Stomach (tissue), 9 donors: ENCODE results near the gene TEAD1. TPM values are rescaled to one million over a fixed set of nuclear protein-coding genes. Genes with fewer than 3 reads are reported as not detected.

ENCODE experiments used
- DNase-seq, 2 donors: peaks; one replicate each; pipeline versions ENCODE4 v3.0.0 to v3.0.0-alpha.2; 2013 to 2019
- H3K27ac ChIP-seq, 5 donors: fragments of 200-600 bp in 4 of 5; sonication (generic) in 4 of 5; one replicate each; pipeline ENCODE4 v1.5.1; 2013 to 2019; ENCODE audit warnings: mild to moderate bottlenecking in 1 of 5, moderate library complexity in 1 of 5
- H3K27me3 ChIP-seq, 3 donors: fragments of 200-600 bp; sonication (generic); one replicate each; pipeline ENCODE4 v1.5.1; 2017 to 2019; ENCODE audit warnings: mixed run types in 1 of 3
- H3K36me3 ChIP-seq, 4 donors: fragments of 200-600 bp; sonication (generic); 1 replicate in 3 of 4; 2 replicates in 1 of 4; pipeline ENCODE4 v1.5.1; 2016 to 2019
- H3K4me1 ChIP-seq, 4 donors: fragments of 200-600 bp; sonication (generic); one replicate each; pipeline ENCODE4 v1.5.1; 2016 to 2019
- H3K4me3 ChIP-seq, 4 donors: fragments of 200-600 bp; sonication (generic) in 3 of 4; one replicate each; pipeline ENCODE4 v1.5.1; 2016 to 2019; ENCODE audit warnings: mild to moderate bottlenecking in 1 of 4
- H3K9me3 ChIP-seq, 4 donors: fragments of 200-600 bp; sonication (generic); one replicate each; pipeline ENCODE4 v1.5.1; 2016 to 2019
- EP300 ChIP-seq: sonication (generic); formaldehyde crosslinking; IDR thresholded peaks from one replicate; pipeline ENCODE4 v1.6.1; 2017; ENCODE audit warnings: antibody characterized with exemption
- POLR2A ChIP-seq, 4 donors: fragments of 450-650 bp; IDR thresholded peaks; one replicate each; pipeline ENCODE4 v1.6.1; 2016; ENCODE audit warnings: antibody characterized with exemption in 4 of 4, control low read depth in 2 of 4, mild to moderate bottlenecking in 1 of 4, moderate library complexity in 1 of 4
- POLR2AphosphoS5 ChIP-seq, 3 donors: sonication (generic); formaldehyde crosslinking; IDR thresholded peaks; one replicate each; pipeline ENCODE4 v1.6.1; 2016; ENCODE audit warnings: antibody characterized with exemption in 3 of 3
- WGBS, 5 donors: extraction: QIAGEN DNeasy Blood & Tissue Kit in 3 of 5; methylation state at CpG; one replicate each; pipeline versions ENCODE4 v1.1.5 to v1.1.7; 2013 to 2018; 5-methylcytosine and 5-hydroxymethylcytosine counted together
- intact Hi-C: fragments of 100-400 bp; cut with DNase I; formaldehyde crosslinking; loops from one replicate; pipeline ENCODE4 v1.15.1; 2023; ENCODE audit warnings: low total_unique reads
- polyA plus RNA-seq, 3 donors: library from polyadenylated mRNA; stranded (reverse); fragments of 200-250 nt; gene quantifications; one replicate each; pipeline ENCODE4 v1.2.3, GENCODE V29; 2013
- total RNA-seq, 5 donors: library from RNA; depleted of rRNA; stranded (reverse); fragments of >200 nt; gene quantifications; one replicate each; pipeline versions ENCODE4 v1.1.0 to v1.2.3, GENCODE V29; 2014 to 2016
- TF ChIP-seq, protein P1 (sequence below), 7 experiments: fragments of 450-650 bp in 4 of 7; fragments of 200-600 bp in 3 of 7; sonication (generic) in 3 of 7; IDR thresholded peaks; one replicate each; pipeline ENCODE4 v1.5.1; 2016 to 2019; ENCODE audit warnings: antibody characterized with exemption in 7 of 7, control low read depth in 2 of 7, mild to moderate bottlenecking in 1 of 7
- donor health status: healthy with polysubstance abuse.
- donor health status: Bipolar disorder and iron deficiency.
- donor health status: healthy.

The TEAD1 gene
- total and polyA plus RNA-seq, 8 donors: 4.9 to 133 (median 65.2) TPM

DNA sequence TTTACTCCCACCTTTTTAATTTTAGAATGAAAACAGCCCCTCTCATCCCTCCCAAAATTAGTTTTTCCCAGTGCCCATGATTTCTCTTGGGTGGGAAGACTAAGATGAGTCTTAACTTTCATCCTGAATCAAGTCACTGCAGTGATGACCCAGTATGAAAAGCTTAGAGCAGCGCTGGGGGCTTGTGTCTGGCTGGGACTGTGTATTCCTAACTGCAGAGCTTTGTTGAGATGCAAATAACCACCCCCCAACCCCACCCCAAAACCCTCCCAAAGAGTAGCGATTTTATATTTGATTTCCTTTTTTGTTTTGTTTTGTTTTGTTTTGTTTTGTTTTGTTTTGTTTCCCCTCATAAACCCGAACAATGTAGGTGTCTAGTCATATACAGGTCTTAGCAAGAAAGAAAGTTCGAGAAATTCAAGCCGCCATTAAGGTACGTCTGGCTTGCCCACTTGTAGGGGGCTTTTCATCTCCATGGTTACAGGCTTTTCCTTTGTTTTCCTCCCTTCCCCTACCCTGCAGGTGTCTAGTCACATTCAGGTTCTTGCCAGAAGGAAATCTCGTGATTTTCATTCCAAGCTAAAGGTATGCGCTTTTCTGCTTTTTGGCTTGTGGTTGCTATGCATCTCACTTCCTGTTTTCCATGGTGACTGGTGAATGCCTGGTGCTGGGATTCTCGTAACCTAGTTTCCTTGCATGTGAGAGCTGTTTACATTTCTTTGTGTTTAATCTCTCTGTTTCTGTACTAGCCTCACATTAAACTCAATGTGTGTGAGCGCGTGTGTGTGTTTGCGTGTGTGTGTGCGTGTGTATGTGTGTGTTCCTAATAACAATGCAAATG lies 190.3 kb downstream of the TEAD1 start:
- WGBS, 5 donors: 27 to 40% (median 34%) methylated on average over 13 of the region's 13 CpGs
- Histone ChIP-seq H3K27ac (peak overlapping the region in 4 of 5 donors; percentile 57 to 72 (median 69)), H3K27me3 (no peaks in the 10 kb centered on the region), H3K4me1 (peaks cover 16 to 71% (median 44%) of the 10 kb centered on the region in 4 donors), H3K9me3 (no peaks in the 10 kb centered on the region), H3K4me3 (no peak overlapping the region), H3K36me3 (no peaks in the 10 kb centered on the region)
- intact Hi-C loops: no loop called here
- DNase-seq: peak; percentile 52 to 92
- TF ChIP-seq POLR2AphosphoS5 (IDR thresholded peaks at IDR 0.05) (peak; percentile 40 to 85 (median 58)), POLR2A (IDR thresholded peaks at IDR 0.05) (no peak)
- TF ChIP-seq, protein P1, sequence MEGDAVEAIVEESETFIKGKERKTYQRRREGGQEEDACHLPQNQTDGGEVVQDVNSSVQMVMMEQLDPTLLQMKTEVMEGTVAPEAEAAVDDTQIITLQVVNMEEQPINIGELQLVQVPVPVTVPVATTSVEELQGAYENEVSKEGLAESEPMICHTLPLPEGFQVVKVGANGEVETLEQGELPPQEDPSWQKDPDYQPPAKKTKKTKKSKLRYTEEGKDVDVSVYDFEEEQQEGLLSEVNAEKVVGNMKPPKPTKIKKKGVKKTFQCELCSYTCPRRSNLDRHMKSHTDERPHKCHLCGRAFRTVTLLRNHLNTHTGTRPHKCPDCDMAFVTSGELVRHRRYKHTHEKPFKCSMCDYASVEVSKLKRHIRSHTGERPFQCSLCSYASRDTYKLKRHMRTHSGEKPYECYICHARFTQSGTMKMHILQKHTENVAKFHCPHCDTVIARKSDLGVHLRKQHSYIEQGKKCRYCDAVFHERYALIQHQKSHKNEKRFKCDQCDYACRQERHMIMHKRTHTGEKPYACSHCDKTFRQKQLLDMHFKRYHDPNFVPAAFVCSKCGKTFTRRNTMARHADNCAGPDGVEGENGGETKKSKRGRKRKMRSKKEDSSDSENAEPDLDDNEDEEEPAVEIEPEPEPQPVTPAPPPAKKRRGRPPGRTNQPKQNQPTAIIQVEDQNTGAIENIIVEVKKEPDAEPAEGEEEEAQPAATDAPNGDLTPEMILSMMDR (IDR thresholded peaks at IDR 0.05): no peak

GRCh38 chr11:12865863-12866595 lies 191.8 kb downstream of the TEAD1 start:
- H3K27ac ChIP-seq: no peak overlapping the region
- 46 to 72% (median 55%) methylated on average over 6 of the region's 6 CpGs for WGBS, 5 donors

GRCh38 chr11:12867531-12867930 lies 193.3 kb downstream of the TEAD1 start:
- 65 to 75% (median 73%) methylated on average over 2 of the region's 2 CpGs for WGBS, 5 donors
- H3K27ac ChIP-seq: no peak overlapping the region
- no peaks in the 10 kb centered on the region for H3K9me3 ChIP-seq
- TF ChIP-seq, protein P1 (IDR thresholded peaks at IDR 0.05): no peak
- no peak for TF ChIP-seq EP300
- no peak for TF ChIP-seq POLR2A (IDR thresholded peaks at IDR 0.05)
- no peak for TF ChIP-seq POLR2AphosphoS5 (IDR thresholded peaks at IDR 0.05)
- peaks cover 0 to 12% (median 0%) of the 10 kb centered on the region in 4 donors for H3K36me3 ChIP-seq
- no peak for DNase-seq
- H3K4me3 ChIP-seq: no peak overlapping the region
- H3K27me3 ChIP-seq: no peaks in the 10 kb centered on the region
- intact Hi-C loops: no loop called here
- H3K4me1 ChIP-seq: peaks cover 13 to 73% (median 39%) of the 10 kb centered on the region in 4 donors

More at GRCh38 chr11:12865863-12866595, 191.8 kb downstream of the TEAD1 start:
- Histone ChIP-seq H3K4me1 (peaks cover 16 to 74% (median 44%) of the 10 kb centered on the region in 4 donors), H3K4me3 (no peak overlapping the region), H3K27me3 (no peaks in the 10 kb centered on the region), H3K9me3 (no peaks in the 10 kb centered on the region), H3K36me3 (no peaks in the 10 kb centered on the region)
- TF ChIP-seq POLR2AphosphoS5 (IDR thresholded peaks at IDR 0.05): no peak
- TF ChIP-seq EP300: no peak
- TF ChIP-seq, protein P1 (IDR thresholded peaks at IDR 0.05): no peak
- no peak for TF ChIP-seq POLR2A (IDR thresholded peaks at IDR 0.05)
- intact Hi-C loops: no loop called here
- DNase-seq: no peak

DNA sequence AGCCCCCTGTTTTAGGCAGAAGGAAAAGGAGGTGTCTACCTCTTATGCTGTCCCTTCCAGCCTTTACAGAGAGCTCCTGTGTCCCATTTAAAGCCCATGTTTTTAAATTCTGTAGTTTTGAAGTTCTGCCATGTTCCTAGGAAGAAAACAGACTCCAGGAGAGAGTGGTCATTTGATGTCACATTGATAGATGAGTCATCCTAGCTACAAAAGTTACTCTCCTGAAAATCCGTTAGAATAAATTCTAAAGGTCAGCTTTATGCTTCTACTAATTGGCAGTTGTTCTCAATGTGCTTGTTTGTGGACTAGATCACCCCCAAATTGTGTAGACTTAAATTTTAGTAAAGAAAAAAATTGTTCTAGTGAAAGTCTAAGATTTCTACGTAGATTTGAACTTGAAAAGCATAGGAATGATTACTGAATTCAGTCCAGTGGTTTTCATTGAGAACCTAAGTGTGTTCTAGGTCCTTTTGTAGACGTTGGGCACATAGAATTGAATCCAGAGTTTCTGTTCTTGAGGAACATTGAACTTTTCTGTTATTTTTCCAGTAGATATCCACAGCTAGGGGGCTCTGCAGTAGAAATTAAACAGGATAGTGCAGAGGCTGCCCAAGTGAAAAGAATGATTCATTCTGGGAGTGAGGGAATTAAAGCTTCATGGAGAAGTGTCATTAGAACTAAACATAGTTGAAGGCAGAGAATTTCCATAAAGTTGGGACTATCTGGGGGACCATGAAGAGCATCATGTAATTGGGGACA lies 194.3 kb downstream of the TEAD1 start:
- Histone ChIP-seq H3K27ac (no peak overlapping the region), H3K4me1 (peaks cover 13 to 63% (median 29%) of the 10 kb centered on the region in 4 donors), H3K36me3 (peaks cover 0 to 12% (median 0%) of the 10 kb centered on the region in 4 donors), H3K27me3 (no peaks in the 10 kb centered on the region), H3K9me3 (no peaks in the 10 kb centered on the region), H3K4me3 (no peak overlapping the region)
- intact Hi-C loops: no loop called here
- DNase-seq: no peak
- TF ChIP-seq POLR2AphosphoS5 (IDR thresholded peaks at IDR 0.05) (no peak), EP300 (no peak), POLR2A (IDR thresholded peaks at IDR 0.05) (no peak)
- TF ChIP-seq, protein P1 (IDR thresholded peaks at IDR 0.05): peak in 1 of 7 experiments; percentile 8
- 74 to 84% (median 81%) methylated on average over 3 of the region's 3 CpGs for WGBS, 5 donors
